Stimulated activated naive CD4-positive, alpha-beta T cell (primary cell): Measurements from ENCODE around the gene PROP1.
"Not testable (repeated sequence)": the region's sequence is repeated elsewhere in the genome, so short reads cannot be mapped to it uniquely, and the experiment has no call there.

Experiments used
- DNase-seq, 6 experiments: peaks; one replicate each; lab custom pipeline; 2025; lab: John Stamatoyannopoulos, UW

Gene PROP1

GRCh38 chr5:177982072-177982727 is 13.8 kb downstream of the PROP1 start:
- peak in 3 of 6 experiments; percentile 10 to 21 (median 12) for DNase-seq

- no peak for DNase-seq
These were observed 14.6 kb downstream of the PROP1 start for GRCh38 chr5:177981296-177982071.

GRCh38 chr5:177980743-177981151 is 15.3 kb downstream of the PROP1 start:
- no peak for DNase-seq

- DNase-seq: not testable (repeated sequence)
These were observed 18.4 kb downstream of the PROP1 start for GRCh38 chr5:177977600-177977999.

- no peak for DNase-seq
These were observed 22.9 kb downstream of the PROP1 start for GRCh38 chr5:177973066-177973635.

GRCh38 chr5:177972613-177973012 is 23.4 kb downstream of the PROP1 start:
- no peak for DNase-seq

GRCh38 chr5:177972014-177972413 is 24.0 kb downstream of the PROP1 start:
- DNase-seq: not testable (repeated sequence)

GRCh38 chr5:177968661-177969211 is 27.3 kb downstream of the PROP1 start:
- no peak for DNase-seq

GRCh38 chr5:177967221-177967887 is 28.7 kb downstream of the PROP1 start:
- no peak for DNase-seq

GRCh38 chr5:177966839-177967166 is 29.2 kb downstream of the PROP1 start:
- no peak for DNase-seq

GRCh38 chr5:177966009-177966838 is 29.8 kb downstream of the PROP1 start:
- no peak for DNase-seq

- no peak for DNase-seq
These were observed 31.6 kb downstream of the PROP1 start for GRCh38 chr5:177964471-177964870.

GRCh38 chr5:177963966-177964365 is 32.1 kb downstream of the PROP1 start:
- DNase-seq: no peak

GRCh38 chr5:177959315-177959714 is 36.7 kb downstream of the PROP1 start:
- no peak for DNase-seq

- no peak for DNase-seq
These were observed 37.3 kb downstream of the PROP1 start for GRCh38 chr5:177958696-177959095.

- no peak for DNase-seq
These were observed 38.8 kb downstream of the PROP1 start for GRCh38 chr5:177957241-177957640.

- DNase-seq: not testable (repeated sequence)
These were observed 42.9 kb downstream of the PROP1 start for GRCh38 chr5:177953101-177953500.

GRCh38 chr5:177949656-177950055 is 46.4 kb downstream of the PROP1 start:
- DNase-seq: not testable (repeated sequence)

GRCh38 chr5:177949065-177949464 is 47.0 kb downstream of the PROP1 start:
- not testable (repeated sequence) for DNase-seq

- not testable (repeated sequence) for DNase-seq
These were observed 48.1 kb downstream of the PROP1 start for GRCh38 chr5:177947912-177948311.

- DNase-seq: not testable (repeated sequence)
These were observed 50.3 kb downstream of the PROP1 start for GRCh38 chr5:177945601-177946283.
